Dendritic cell treated with granulocyte-macrophage colony-stimulating factor and Interleukin-4, amounts not matched to agents 40 ng/mL and 50 ng/mL, for 4 days (primary cell): Measurements from ENCODE around the gene NSMF.
"Not testable (repeated sequence)": the region's sequence is repeated elsewhere in the genome, so short reads cannot be mapped to it uniquely, and the experiment has no call there.

Source experiments
- H3K27ac Mint-ChIP-seq: one replicate; pipeline ENCODE4 v1.8.0; 2022; ENCODE audit warnings: mild to moderate bottlenecking, mixed read lengths
- H3K27me3 Mint-ChIP-seq: one replicate; pipeline ENCODE4 v1.8.0; 2022; ENCODE audit warnings: mild to moderate bottlenecking, mixed read lengths
- H3K36me3 Mint-ChIP-seq: one replicate; pipeline ENCODE4 v1.8.0; 2022; ENCODE audit warnings: low read depth, mixed read lengths
- H3K4me1 Mint-ChIP-seq: one replicate; pipeline ENCODE4 v1.8.0; 2022; ENCODE audit warnings: low read depth, mixed read lengths
- H3K4me3 Mint-ChIP-seq: one replicate; pipeline ENCODE4 v1.8.0; 2022; ENCODE audit warnings: mild to moderate bottlenecking, moderate library complexity, mixed read lengths
- H3K9me3 Mint-ChIP-seq: one replicate; pipeline ENCODE4 v1.8.0; 2022; ENCODE audit warnings: mixed read lengths
- intact Hi-C: fragments of 100-400 bp; cut with micrococcal nuclease; formaldehyde crosslinking; loops from one replicate; pipeline ENCODE4 v1.15.0; 2022

NSMF gene

GRCh38 chr9:137422604-137423513 is 36.3 kb downstream of the NSMF start, which contains the start of the genes EXD3 and NOXA1:
EXD3 (minus strand) TSS chr9:137423162; CDS start chr9:137395357, 27,805 bp downstream.
NOXA1 (plus strand) TSS chr9:137423393; CDS start chr9:137423530, 137 bp downstream.
- Mint-ChIP-seq H3K4me1 (peaks cover 17% of the 10 kb centered on the region), H3K9me3 (no peaks in the 10 kb centered on the region), H3K27ac (peak within 1 kb of the TSS; percentile 73), H3K4me3 (peak within 1 kb of the TSS; percentile 79), H3K36me3 (peaks cover 10% of the 10 kb centered on the region), H3K27me3 (peaks cover 5% of the 10 kb centered on the region)
- intact Hi-C loops, result no loop called here

DNA sequence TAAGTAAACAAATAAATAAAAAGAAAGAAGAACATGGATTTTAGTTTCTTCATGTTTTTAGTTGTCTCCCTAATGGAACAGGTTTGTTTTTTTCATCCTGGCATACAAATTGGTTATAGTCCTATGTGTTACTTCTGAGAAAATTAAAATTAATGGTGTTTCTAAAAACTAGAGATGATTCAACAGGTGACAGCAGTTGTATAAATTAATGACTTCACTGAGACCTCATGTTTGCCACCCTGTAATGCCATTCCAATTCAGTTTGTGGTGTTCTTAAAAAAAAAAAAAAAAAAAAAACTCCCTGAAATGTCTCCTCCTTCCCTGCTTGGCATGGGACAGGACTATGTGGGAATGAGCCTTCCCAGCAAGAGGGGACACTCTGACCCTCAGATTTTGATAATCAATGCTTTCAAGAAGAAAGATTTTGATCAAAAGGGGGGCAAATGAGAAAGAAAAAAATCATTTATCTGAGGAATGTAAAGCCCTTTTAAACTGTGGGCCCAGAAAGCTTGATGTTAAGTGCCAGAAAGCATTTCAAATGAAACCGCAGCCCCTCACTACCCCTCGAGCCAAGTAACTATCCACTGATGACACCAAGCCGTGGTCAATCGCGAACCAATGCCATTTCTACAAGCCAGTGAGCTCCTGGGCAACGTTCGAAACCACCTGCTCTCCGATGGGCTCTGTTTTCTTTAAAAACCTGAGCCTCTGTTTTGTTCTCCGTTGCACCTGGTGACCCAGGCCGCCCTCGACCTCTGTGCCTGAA is 37.1 kb downstream of the NSMF start:
- Mint-ChIP-seq H3K4me1 (peaks cover 22% of the 10 kb centered on the region), H3K9me3 (no peaks in the 10 kb centered on the region), H3K27me3 (peaks cover 2% of the 10 kb centered on the region), H3K4me3 (peak overlapping the region; percentile 79), H3K27ac (peak overlapping the region; percentile 73), H3K36me3 (peaks cover 15% of the 10 kb centered on the region)
- intact Hi-C loops, result no loop called here

DNA sequence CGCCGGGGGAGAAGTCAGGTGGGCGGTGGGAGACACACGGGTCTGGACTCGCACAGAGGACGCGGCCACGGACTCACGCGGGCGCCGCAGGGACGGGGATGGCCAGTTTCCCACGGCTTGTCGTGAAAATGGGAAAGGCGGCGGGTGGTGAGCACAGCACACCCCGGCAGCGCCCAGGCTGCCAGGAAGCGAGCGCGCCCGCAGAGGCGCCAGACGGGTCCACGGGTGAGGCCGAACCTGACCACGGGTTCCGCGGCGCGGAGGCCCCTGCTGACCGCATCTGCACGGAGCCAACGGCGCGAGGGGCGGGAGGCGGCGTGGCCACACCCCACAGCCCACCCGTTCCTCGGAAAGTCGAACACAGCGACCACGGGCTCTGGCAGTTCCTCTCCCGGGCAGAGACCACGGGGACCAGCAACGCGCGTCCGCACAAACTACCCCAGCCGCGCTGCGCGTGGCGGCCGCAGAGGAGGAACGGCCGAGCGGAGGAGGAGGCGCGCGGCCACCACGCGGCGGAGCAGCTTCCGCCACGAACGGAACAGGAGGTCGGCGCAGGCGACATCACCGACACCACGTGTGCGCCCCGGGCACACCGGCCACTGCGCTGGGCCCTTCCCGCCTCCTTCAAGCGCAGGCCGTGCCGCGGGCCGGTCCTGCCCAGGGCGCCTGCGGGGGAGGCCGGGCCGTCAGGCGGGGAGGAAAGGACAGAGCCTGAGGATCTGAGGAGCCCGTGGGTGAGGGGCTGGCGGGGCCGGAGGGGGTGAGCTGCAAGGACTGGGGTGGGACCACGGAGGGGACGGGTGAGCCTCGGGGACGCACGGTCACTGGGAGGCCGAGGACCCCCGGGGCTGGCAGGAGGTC is 41.7 kb downstream of the NSMF start:
- Mint-ChIP-seq H3K9me3 (no peaks in the 10 kb centered on the region), H3K4me1 (peaks cover 31% of the 10 kb centered on the region), H3K36me3 (peaks cover 18% of the 10 kb centered on the region), H3K4me3 (peak overlapping the region; percentile 70), H3K27ac (peak overlapping the region; percentile 75), H3K27me3 (peaks cover 19% of the 10 kb centered on the region)
- intact Hi-C loops, result no loop called here

DNA sequence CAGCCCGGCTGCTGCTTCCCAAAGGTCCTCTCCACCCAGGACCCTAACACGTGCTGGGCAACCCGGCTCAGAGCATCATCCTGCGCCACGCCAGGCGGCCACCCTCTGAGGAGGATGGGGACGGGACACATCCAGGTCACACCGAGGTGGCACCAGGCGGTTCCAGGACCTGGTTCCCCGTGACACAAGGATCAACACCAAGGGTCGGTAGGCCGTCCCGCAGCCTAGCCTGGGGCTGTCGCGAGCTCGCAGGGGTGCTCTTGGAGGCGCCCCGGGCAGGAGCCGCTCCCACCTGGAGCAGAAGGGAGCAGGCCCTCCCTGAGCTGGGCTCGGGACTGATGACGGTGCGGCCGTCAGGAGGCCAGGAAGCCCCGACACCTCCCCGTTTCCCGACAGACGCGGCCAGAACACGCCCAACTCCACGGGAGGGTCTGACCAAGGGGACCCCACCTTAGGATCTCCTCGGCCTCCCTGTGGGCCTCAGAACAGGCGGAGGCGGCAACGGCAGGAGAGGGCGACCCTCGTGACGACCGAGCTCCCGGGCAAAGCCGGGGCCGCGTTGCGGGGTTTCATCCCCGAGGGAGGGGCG is 42.5 kb downstream of the NSMF start:
- H3K27me3 Mint-ChIP-seq, result peaks cover 26% of the 10 kb centered on the region
- peaks cover 18% of the 10 kb centered on the region for H3K36me3 Mint-ChIP-seq
- peaks cover 32% of the 10 kb centered on the region for H3K4me1 Mint-ChIP-seq
- no peak overlapping the region for H3K27ac Mint-ChIP-seq
- H3K9me3 Mint-ChIP-seq, result no peaks in the 10 kb centered on the region
- peak overlapping the region; percentile 70 for H3K4me3 Mint-ChIP-seq
- intact Hi-C loops, result no loop called here

- Mint-ChIP-seq H3K9me3 (no peaks in the 10 kb centered on the region), H3K27ac (no peak overlapping the region), H3K4me3 (no peak overlapping the region), H3K27me3 (peaks cover 31% of the 10 kb centered on the region), H3K4me1 (peaks cover 34% of the 10 kb centered on the region), H3K36me3 (peaks cover 18% of the 10 kb centered on the region)
- intact Hi-C loops, result no loop called here
Measured at GRCh38 chr9:137416006-137416562, 43.0 kb downstream of the NSMF start.

DNA sequence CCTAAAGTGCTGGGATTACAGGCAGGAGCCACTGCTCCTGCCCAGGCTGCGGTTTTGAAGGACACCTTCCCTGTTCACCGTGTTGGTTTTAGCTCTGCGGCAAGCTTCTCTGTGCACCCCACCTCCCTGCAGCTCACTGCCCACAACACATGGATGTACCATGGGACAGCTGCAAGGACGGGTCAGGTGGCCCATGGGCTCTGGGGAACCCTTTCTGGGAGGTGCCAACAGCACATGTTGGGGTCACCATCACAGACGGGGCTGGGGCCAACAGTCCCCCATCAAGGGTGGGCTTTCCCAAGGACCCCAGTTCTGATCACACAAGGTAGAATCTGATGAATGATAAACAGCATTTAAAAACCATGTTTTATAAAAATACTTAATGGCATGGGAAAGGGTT is 43.7 kb downstream of the NSMF start:
- intact Hi-C loops, result no loop called here
- H3K27me3 Mint-ChIP-seq, result peaks cover 38% of the 10 kb centered on the region
- no peaks in the 10 kb centered on the region for H3K9me3 Mint-ChIP-seq
- peaks cover 34% of the 10 kb centered on the region for H3K4me1 Mint-ChIP-seq
- H3K27ac Mint-ChIP-seq, result no peak overlapping the region
- no peak overlapping the region for H3K4me3 Mint-ChIP-seq
- peaks cover 18% of the 10 kb centered on the region for H3K36me3 Mint-ChIP-seq

DNA sequence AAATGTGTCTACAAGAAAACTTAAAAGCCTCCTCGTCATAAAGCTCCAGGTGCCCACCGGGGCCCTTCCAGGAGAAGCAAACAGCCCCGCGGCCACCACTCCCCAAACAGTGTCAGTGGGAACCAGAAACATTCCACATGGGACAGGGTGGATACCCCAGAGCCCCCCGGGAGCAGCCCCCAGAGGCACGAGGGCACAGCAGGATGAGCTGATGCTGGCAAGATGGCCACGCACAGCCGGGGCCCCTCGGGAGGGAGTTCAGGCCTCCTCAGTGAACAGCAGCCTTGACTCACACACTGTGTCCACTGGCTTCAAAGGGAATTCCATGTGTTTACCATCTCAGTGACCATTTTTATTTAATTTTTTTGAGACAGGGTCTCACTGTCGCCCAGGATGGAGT is 46.7 kb downstream of the NSMF start:
- no peak overlapping the region for H3K27ac Mint-ChIP-seq
- H3K9me3 Mint-ChIP-seq, result no peaks in the 10 kb centered on the region
- H3K4me1 Mint-ChIP-seq, result peaks cover 31% of the 10 kb centered on the region
- H3K36me3 Mint-ChIP-seq, result peaks cover 8% of the 10 kb centered on the region
- peaks cover 61% of the 10 kb centered on the region for H3K27me3 Mint-ChIP-seq
- H3K4me3 Mint-ChIP-seq, result no peak overlapping the region
- intact Hi-C loops, result no loop called here

- Mint-ChIP-seq H3K4me3 (no peak overlapping the region), H3K9me3 (no peaks in the 10 kb centered on the region), H3K36me3 (peaks cover 2% of the 10 kb centered on the region), H3K27me3 (peaks cover 67% of the 10 kb centered on the region), H3K4me1 (peaks cover 33% of the 10 kb centered on the region), H3K27ac (no peak overlapping the region)
- intact Hi-C loops, result no loop called here
Measured at GRCh38 chr9:137411645-137412380, 47.3 kb downstream of the NSMF start.

GRCh38 chr9:137411260-137411644 is 47.9 kb downstream of the NSMF start:
- no peak overlapping the region for H3K27ac Mint-ChIP-seq
- no peaks in the 10 kb centered on the region for H3K9me3 Mint-ChIP-seq
- peaks cover 71% of the 10 kb centered on the region for H3K27me3 Mint-ChIP-seq
- peaks cover 33% of the 10 kb centered on the region for H3K4me1 Mint-ChIP-seq
- intact Hi-C loops, result no loop called here
- no peaks in the 10 kb centered on the region for H3K36me3 Mint-ChIP-seq
- H3K4me3 Mint-ChIP-seq, result no peak overlapping the region

DNA sequence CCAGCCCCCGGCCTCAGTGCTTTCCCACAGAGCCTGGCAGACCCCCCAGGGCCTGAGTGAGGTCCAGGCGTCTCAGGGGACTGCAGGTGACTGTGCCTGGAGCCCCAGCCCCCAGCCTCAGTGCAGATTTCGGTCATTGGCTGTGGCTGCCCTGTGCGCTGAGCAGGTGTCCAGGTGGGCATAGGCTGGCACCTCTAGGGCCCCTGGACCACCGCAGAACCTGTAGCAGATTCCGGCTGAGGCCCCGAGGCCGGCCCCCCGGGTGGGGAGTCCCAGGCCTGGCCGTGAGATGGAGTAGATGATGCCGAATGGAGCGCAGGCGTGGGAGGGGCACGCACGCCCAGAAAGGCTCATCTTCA is 48.3 kb downstream of the NSMF start:
- H3K27ac Mint-ChIP-seq, result no peak overlapping the region
- intact Hi-C loops, result no loop called here
- H3K27me3 Mint-ChIP-seq, result peaks cover 75% of the 10 kb centered on the region
- peaks cover 37% of the 10 kb centered on the region for H3K4me1 Mint-ChIP-seq
- H3K9me3 Mint-ChIP-seq, result no peaks in the 10 kb centered on the region
- no peaks in the 10 kb centered on the region for H3K36me3 Mint-ChIP-seq
- no peak overlapping the region for H3K4me3 Mint-ChIP-seq

GRCh38 chr9:137410236-137410890 is 48.8 kb downstream of the NSMF start:
- Mint-ChIP-seq H3K27me3 (peaks cover 80% of the 10 kb centered on the region), H3K4me1 (peaks cover 40% of the 10 kb centered on the region)
- H3K4me3 Mint-ChIP-seq, H3K27ac Mint-ChIP-seq, intact Hi-C loops, H3K9me3 Mint-ChIP-seq, H3K36me3 Mint-ChIP-seq: not testable (repeated sequence)

DNA sequence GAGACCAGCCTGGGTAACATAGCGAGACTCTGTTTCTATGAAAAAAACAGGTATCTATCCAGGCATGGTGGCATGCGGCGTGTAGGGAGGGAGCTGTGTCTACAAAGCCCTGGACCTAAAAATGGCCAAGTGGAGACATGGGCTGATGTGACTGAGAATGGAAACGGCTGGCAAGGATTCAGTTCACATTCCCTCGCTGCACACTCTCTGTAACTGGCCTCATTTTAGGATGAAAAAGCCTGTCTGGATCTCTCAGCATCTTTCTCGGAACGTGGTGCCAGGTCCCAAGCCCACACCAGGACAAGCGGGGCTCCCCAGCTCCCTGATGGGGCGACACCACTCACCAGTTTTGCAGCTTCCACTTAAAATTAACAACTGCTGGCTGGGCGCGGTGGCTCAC is 49.6 kb downstream of the NSMF start:
- Mint-ChIP-seq H3K36me3 (no peaks in the 10 kb centered on the region), H3K9me3 (no peaks in the 10 kb centered on the region)
- intact Hi-C loops, result no loop called here

More for the DNA sequence above, 49.6 kb downstream of the NSMF start:
- H3K27ac Mint-ChIP-seq, result no peak overlapping the region
- no peak overlapping the region for H3K4me3 Mint-ChIP-seq
- H3K27me3 Mint-ChIP-seq, result peaks cover 80% of the 10 kb centered on the region
- peaks cover 35% of the 10 kb centered on the region for H3K4me1 Mint-ChIP-seq
